PFSK-1 (cell line): ENCODE results near the gene UNC5C.

Source experiments
- FOXP2 ChIP-seq: optimal IDR thresholded peaks from 2 replicates; pipeline ENCODE3; 2011; ENCODE audit warnings: borderline replicate concordance, control low read depth, inconsistent platforms; ENCODE audit not compliant: insufficient read depth; ENCODE audit errors: extremely low read length, extremely low read depth
- POLR2AphosphoS5 ChIP-seq: IDR thresholded peaks from 2 replicates; pipeline ENCODE4 v1.6.1; 2012; ENCODE audit warnings: low read depth, mild to moderate bottlenecking, control low read depth, low read length, moderate library complexity
- SIN3A ChIP-seq: IDR thresholded peaks from 2 replicates; pipeline ENCODE4 v1.6.1; 2012; ENCODE audit warnings: mild to moderate bottlenecking, low read length, moderate library complexity, borderline replicate concordance; ENCODE audit not compliant: insufficient read depth
- TAF1 ChIP-seq: IDR thresholded peaks from 2 replicates; pipeline ENCODE4 v1.6.1; 2012; ENCODE audit warnings: low read length, control low read depth, borderline replicate concordance; ENCODE audit not compliant: insufficient read depth
- TF ChIP-seq, protein P1 (sequence below), 2 experiments: IDR thresholded peaks; 2 replicates each; pipeline versions ENCODE4 v1.6.1 to v1.8.0; 2011 to 2012; ENCODE audit warnings: low read depth in 2 of 2, low read length in 2 of 2, control low read depth in 1 of 2, inconsistent platforms in 1 of 2, mild to moderate bottlenecking in 1 of 2, moderate library complexity in 1 of 2; ENCODE audit not compliant: insufficient read depth in 1 of 2

UNC5C gene

GRCh38 chr4:95535180-95535579 is 13.6 kb downstream of the UNC5C start:
- no peak for TF ChIP-seq POLR2AphosphoS5
- TF ChIP-seq FOXP2 = no peak
- TF ChIP-seq, protein P1, sequence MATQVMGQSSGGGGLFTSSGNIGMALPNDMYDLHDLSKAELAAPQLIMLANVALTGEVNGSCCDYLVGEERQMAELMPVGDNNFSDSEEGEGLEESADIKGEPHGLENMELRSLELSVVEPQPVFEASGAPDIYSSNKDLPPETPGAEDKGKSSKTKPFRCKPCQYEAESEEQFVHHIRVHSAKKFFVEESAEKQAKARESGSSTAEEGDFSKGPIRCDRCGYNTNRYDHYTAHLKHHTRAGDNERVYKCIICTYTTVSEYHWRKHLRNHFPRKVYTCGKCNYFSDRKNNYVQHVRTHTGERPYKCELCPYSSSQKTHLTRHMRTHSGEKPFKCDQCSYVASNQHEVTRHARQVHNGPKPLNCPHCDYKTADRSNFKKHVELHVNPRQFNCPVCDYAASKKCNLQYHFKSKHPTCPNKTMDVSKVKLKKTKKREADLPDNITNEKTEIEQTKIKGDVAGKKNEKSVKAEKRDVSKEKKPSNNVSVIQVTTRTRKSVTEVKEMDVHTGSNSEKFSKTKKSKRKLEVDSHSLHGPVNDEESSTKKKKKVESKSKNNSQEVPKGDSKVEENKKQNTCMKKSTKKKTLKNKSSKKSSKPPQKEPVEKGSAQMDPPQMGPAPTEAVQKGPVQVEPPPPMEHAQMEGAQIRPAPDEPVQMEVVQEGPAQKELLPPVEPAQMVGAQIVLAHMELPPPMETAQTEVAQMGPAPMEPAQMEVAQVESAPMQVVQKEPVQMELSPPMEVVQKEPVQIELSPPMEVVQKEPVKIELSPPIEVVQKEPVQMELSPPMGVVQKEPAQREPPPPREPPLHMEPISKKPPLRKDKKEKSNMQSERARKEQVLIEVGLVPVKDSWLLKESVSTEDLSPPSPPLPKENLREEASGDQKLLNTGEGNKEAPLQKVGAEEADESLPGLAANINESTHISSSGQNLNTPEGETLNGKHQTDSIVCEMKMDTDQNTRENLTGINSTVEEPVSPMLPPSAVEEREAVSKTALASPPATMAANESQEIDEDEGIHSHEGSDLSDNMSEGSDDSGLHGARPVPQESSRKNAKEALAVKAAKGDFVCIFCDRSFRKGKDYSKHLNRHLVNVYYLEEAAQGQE (IDR thresholded peaks at IDR 0.05; ENCODE audit: insufficient read depth in 1 of 2, low read depth in 2 of 2, low read length in 2 of 2) = no peak
- TF ChIP-seq TAF1 = no peak
- TF ChIP-seq SIN3A = no peak

GRCh38 chr4:95534032-95534431 is 14.7 kb downstream of the UNC5C start:
- TF ChIP-seq POLR2AphosphoS5 (no peak), TAF1 (no peak), FOXP2 (no peak), SIN3A (no peak)
- TF ChIP-seq, protein P1 (IDR thresholded peaks at IDR 0.05; ENCODE audit: insufficient read depth in 1 of 2, low read depth in 2 of 2, low read length in 2 of 2) = no peak

GRCh38 chr4:95533254-95533653 is 15.5 kb downstream of the UNC5C start:
- no peak for TF ChIP-seq SIN3A
- TF ChIP-seq FOXP2 = no peak
- no peak for TF ChIP-seq POLR2AphosphoS5
- TF ChIP-seq, protein P1 (IDR thresholded peaks at IDR 0.05; ENCODE audit: insufficient read depth in 1 of 2, low read depth in 2 of 2, low read length in 2 of 2) = no peak
- no peak for TF ChIP-seq TAF1

- TF ChIP-seq FOXP2 (no peak), SIN3A (no peak), TAF1 (no peak), POLR2AphosphoS5 (no peak)
- TF ChIP-seq, protein P1 (IDR thresholded peaks at IDR 0.05; ENCODE audit: insufficient read depth in 1 of 2, low read depth in 2 of 2, low read length in 2 of 2) = no peak
These were observed 16.5 kb downstream of the UNC5C start for GRCh38 chr4:95532305-95532704.

DNA sequence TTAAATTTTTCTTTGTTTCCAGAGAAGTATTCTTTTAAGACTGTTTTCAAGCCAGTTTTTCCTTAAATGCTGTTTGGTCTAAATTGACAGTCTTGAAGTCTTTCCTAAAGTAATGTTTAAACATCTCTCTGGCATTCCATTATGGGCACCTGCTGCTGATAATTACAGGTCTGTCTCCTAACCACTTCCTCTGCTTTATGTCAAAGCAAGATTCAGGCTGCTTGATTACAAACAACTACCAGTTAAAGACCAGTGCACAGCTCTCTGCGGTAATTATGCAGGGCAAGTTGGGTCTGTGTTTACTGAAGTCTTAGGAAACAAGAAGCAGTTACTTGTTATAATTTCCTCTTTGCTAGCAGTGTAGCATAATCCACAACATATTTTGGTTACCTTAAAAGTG is 17.6 kb downstream of the UNC5C start:
- no peak for TF ChIP-seq FOXP2
- TF ChIP-seq SIN3A = no peak
- no peak for TF ChIP-seq TAF1
- TF ChIP-seq, protein P1 (IDR thresholded peaks at IDR 0.05; ENCODE audit: insufficient read depth in 1 of 2, low read depth in 2 of 2, low read length in 2 of 2) = no peak
- no peak for TF ChIP-seq POLR2AphosphoS5
